Liver (tissue), 3 donors: ENCODE measurements around the gene CCDC68.

Experiments
- CTCF ChIP-seq: fragments of 150-350 bp; IDR thresholded peaks from 2 replicates; pipeline ENCODE4 v1.5.1; 2017; ENCODE audit warnings: improper control_type of control experiment, low read depth, low read length; ENCODE audit not compliant: missing input control
- TAF1 ChIP-seq: conservative IDR thresholded peaks from 2 replicates; pipeline ENCODE4 v1.6.1; 2016; ENCODE audit warnings: antibody characterized with exemption, mild to moderate bottlenecking
- TF ChIP-seq, protein P1 (sequence below): IDR thresholded peaks from 2 replicates; pipeline ENCODE4 v1.6.1; 2016; ENCODE audit warnings: antibody characterized with exemption
- TF ChIP-seq, protein P2 (sequence below): IDR thresholded peaks from 2 replicates; pipeline ENCODE4 v1.6.1; 2016; ENCODE audit warnings: antibody characterized with exemption, mild to moderate bottlenecking
- donor health status: healthy.
- donor health status: healthy.

GRCh38 chr18:54960197-54960596, 936 bp upstream of the CCDC68 start:
- TF ChIP-seq CTCF (no peak), TAF1 (no peak)
- TF ChIP-seq, protein P1, sequence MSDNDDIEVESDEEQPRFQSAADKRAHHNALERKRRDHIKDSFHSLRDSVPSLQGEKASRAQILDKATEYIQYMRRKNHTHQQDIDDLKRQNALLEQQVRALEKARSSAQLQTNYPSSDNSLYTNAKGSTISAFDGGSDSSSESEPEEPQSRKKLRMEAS: no peak
- TF ChIP-seq, protein P2, sequence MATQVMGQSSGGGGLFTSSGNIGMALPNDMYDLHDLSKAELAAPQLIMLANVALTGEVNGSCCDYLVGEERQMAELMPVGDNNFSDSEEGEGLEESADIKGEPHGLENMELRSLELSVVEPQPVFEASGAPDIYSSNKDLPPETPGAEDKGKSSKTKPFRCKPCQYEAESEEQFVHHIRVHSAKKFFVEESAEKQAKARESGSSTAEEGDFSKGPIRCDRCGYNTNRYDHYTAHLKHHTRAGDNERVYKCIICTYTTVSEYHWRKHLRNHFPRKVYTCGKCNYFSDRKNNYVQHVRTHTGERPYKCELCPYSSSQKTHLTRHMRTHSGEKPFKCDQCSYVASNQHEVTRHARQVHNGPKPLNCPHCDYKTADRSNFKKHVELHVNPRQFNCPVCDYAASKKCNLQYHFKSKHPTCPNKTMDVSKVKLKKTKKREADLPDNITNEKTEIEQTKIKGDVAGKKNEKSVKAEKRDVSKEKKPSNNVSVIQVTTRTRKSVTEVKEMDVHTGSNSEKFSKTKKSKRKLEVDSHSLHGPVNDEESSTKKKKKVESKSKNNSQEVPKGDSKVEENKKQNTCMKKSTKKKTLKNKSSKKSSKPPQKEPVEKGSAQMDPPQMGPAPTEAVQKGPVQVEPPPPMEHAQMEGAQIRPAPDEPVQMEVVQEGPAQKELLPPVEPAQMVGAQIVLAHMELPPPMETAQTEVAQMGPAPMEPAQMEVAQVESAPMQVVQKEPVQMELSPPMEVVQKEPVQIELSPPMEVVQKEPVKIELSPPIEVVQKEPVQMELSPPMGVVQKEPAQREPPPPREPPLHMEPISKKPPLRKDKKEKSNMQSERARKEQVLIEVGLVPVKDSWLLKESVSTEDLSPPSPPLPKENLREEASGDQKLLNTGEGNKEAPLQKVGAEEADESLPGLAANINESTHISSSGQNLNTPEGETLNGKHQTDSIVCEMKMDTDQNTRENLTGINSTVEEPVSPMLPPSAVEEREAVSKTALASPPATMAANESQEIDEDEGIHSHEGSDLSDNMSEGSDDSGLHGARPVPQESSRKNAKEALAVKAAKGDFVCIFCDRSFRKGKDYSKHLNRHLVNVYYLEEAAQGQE: no peak
